Jurkat, Clone E6-1 (cell line): ENCODE results near the gene GJD3.

ENCODE experiments used
- DNase-seq: peaks from one replicate; pipeline ENCODE4 v3.0.0-alpha.2; 2011; ENCODE audit warnings: low read depth, low spot score
- H3K4me3 ChIP-seq: 2 replicates; pipeline ENCODE4 v1.5.1; 2011; ENCODE audit warnings: mild to moderate bottlenecking, low read length, control low read depth, moderate library complexity

Gene GJD3

GRCh38 chr17:40327735-40328385 is 36.7 kb downstream of the GJD3 start:
- no peak for DNase-seq
- H3K4me3 ChIP-seq, result no peak overlapping the region

GRCh38 chr17:40327244-40327729 is 37.2 kb downstream of the GJD3 start:
- no peak overlapping the region for H3K4me3 ChIP-seq
- DNase-seq, result no peak

GRCh38 chr17:40326832-40327199 is 37.7 kb downstream of the GJD3 start:
- DNase-seq, result no peak
- no peak overlapping the region for H3K4me3 ChIP-seq

DNA sequence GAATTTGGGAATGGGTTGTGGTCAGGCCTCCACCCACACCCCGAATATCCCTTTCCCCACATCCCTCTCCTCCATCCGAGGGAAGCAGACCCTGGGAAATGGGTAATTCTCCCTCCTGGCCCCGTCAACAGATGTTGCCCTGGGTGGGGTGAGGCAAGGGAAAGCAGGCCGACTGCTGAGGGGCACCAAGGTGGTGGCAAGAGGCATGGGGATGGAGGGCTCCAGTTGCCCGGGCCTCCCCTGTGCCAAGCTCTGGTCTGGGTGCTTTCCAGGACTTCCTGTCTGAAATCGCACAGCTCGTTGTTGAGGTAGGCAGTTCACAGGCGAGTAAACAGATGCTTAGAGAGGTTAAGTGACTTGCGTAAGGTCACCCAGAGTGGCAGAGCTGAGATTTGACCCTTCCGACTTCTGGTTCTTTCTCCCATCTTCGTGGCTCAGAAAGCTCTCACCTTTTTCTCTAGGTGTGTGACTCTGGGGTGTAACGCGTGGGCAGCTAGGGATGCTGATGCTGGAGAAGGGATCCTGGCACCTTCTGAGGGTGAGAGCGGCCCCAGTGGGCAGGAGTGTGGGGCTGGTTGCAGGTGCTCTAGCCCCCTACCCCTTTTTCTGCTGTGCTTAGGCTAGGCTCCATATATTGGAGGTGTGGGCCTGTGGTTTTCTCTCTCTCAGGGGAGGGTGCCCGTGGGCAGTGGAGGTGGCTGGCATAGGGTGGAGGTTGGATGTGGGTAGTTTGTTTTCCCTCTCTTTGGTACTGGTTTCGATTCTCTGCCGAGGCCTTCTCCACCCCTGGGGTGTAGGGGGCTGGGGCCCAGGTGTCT is 38.3 kb downstream of the GJD3 start:
- DNase-seq, result no peak
- no peak overlapping the region for H3K4me3 ChIP-seq

DNA sequence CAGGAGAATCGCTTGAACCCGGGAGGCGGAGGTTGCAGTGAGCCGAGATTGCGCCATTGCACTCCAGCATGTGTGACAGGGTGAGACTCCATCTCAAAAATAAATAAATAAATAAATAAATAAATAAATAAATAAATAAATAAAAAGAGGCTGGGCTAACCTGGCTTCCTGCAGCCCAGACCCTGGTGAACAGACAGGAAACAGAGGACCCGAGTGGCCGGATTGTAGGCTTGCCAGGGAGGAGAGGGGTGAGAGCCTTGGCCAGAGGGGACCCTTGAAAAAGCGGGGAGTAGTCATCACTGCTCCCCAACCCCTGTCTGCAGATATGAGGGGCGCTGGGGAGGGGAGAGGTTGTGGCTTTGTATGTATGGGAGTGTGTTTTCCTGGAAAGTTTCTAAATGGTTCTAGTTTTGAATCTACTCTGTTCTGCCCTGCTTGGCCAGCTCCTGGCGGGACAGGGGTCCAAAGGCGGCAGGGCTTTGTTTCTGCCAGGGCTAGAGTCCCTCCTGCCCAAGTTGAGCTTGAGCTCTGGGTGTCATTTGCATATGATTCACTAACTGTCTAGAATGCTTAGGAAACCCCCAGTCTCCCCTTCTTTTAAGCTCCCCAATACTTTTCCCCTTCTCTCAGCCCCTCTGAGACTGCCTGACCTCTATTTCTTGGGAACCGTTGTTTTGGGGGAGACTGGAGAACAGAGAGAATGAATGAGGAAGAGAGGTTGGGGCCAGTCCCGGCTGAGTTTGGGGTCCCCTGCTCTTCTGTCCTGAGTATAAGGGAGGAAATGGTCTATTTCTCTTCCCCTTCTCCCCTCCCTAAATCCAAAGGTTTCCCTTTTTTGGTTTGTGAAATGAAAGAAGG is 39.2 kb downstream of the GJD3 start:
- no peak for DNase-seq
- H3K4me3 ChIP-seq, result no peak overlapping the region

DNA sequence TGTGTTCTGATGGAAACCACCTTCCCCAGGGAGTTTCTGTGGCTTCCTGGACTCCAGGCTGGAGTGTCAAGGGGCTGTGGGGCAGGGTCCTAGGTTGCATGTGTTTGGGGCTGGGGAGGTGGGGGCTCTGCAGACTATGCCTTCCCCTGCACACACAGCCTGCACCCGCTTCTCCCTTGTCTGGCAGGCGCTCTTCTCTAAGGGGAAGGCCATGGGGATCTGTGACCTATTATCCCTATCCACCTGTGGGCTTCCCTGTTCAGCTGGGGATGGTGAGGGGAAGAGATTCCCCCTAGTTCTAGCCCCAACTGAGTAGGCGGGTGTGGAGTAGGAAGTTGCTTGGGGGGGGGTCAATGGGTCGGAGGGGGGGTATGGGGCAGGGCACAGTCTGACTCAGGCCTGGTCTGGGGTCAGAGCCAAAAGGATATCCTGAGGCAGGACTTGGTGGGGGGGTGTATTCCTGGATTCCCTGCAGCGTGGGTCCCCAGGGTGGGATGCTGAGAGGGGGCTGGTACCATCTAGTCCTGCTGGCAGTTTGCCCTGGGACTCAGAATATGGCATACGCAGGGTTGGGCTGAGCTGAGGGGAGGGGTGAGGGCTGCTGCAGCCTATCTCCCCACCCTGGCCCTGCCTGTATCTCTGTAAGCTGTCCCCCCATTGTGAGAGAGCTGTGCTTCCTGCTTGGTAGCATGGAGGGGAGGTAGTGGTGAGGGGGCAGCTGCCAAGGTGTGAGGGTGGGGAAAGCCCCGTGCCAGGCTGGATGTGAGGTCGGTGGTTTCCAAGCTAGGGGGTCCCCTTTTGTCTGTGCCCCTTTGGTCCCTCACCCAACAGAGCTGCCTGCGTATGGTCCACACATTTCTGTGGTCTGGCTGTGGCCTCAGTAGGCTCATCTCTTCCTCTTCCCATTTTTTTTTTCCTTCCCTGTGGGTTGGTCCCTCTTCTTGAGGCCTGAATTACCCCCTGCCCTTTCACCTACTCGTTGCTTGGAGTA is 40.9 kb downstream of the GJD3 start:
- peak overlapping the region; percentile 37 for H3K4me3 ChIP-seq
- no peak for DNase-seq

DNA sequence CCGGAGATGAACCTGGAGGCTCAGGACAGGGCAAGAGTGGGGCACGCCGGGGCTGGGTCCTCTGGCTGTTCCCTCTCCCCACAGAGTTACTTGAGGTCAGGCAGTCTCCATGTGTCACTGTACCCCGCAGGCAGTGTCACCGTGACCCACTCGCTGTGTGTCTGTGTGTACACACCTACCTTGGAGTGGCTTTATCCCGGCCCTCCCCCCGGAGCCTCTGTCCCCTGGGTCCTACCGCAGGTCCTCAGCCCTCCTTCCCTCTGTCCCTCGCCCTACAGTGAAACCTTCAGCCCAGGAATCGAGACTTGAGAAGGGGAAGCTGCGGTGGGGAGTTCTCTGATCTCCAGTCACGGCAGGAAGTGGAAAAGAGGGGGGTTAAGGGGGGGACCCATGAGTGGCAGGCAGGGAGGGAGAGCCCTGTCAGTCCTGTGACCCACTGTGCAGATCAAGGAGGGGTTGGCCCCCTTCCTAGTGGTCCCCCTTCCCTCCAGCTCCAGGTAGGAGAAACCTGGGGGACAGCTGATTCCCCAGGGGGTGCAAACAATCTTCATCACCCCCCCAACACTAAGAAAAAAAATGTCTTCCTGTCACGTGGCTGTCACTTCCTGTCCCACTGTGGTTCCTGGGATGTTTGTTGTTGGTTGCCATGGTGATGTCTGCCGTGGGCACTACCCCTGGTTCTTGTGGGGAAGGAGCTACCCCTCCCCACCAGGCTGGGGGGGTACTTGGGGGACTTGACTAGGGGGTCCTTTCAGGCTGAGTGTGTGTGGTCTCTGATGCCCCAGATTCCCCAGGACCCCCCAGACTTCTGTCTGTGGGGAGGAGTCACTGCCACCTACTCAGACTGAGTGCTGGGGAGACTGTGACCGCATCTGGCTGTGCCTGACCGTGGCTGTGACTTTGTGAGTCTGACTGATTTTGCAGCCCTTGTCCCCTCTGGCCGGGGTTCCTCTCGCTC is 41.9 kb downstream of the GJD3 start:
- peak; percentile 94 for DNase-seq
- H3K4me3 ChIP-seq, result peak overlapping the region; percentile 37

- no peak for DNase-seq
- peak overlapping the region; percentile 37 for H3K4me3 ChIP-seq
Observed at GRCh38 chr17:40321961-40322357, 42.6 kb downstream of the GJD3 start.

GRCh38 chr17:40321524-40321929 is 43.0 kb downstream of the GJD3 start:
- H3K4me3 ChIP-seq, result no peak overlapping the region
- DNase-seq, result no peak

DNA sequence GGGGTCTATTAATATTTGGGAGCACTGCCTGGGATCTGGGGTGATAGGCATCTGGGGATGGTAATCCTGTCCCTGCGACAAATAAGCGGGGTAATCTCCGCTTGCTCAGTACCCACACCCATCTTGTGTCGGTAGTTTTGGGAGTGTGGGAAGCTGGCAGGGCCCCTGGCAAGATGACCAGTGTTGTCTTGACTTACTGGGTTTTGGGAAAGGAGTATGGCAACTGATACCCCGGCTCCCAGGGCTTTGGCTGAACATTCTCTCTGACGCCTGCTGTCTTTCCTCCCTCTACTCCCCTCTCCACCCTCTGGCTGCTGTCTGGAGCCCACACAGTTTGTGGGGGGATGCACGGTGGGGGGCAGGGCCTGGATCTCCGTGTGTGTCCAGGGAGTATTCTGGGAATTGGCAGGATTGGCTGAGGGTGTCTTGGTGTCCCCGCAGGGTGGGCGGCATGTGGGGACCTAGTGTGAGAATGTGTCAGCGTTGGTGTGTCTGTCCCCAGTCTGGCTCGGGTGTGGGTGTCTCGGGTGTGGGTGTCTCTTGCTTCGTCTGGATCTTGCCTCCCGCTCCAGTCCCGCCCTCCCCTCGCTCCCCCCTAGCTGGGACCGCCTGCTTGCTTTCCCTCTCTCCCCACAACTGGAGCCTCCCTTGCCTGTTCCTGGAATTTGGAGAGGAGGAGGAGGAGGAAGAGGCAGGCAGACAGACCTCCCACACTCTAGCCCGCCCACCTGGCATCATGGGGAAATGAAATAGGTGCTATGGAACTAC is 43.6 kb downstream of the GJD3 start:
- DNase-seq, result no peak
- H3K4me3 ChIP-seq, result no peak overlapping the region

GRCh38 chr17:40319651-40320540 is 44.6 kb downstream of the GJD3 start:
- no peak overlapping the region for H3K4me3 ChIP-seq
- DNase-seq, result no peak

DNA sequence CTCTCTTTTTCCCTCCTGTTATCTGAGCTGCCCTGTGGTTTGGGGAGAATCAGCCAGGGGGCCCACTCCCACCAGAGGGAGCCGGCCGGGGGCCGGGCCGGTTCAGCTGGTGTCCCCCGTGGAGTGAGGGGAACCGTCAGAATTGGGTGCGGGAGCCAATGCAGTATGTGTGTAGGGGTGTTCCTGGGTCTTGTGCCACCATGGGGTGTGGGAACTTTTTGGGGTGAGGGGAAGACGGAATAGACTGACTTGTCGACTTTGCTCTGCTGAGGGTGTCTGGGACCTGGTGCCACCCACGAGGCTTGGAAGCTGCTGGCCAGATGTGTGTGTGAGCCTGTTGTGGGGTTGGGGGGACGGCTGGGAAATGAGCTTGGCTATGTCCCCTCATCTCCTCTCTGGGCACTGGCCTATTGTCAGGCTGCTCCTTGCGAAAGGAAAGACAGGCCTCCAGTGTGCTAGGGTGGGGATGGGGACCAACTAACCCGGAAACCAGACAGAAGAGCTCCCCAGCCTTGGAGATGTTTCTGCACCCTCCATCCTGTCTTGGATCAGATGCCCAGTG is 45.6 kb downstream of the GJD3 start:
- DNase-seq, result no peak
- H3K4me3 ChIP-seq, result peak overlapping the region; percentile 72

DNA sequence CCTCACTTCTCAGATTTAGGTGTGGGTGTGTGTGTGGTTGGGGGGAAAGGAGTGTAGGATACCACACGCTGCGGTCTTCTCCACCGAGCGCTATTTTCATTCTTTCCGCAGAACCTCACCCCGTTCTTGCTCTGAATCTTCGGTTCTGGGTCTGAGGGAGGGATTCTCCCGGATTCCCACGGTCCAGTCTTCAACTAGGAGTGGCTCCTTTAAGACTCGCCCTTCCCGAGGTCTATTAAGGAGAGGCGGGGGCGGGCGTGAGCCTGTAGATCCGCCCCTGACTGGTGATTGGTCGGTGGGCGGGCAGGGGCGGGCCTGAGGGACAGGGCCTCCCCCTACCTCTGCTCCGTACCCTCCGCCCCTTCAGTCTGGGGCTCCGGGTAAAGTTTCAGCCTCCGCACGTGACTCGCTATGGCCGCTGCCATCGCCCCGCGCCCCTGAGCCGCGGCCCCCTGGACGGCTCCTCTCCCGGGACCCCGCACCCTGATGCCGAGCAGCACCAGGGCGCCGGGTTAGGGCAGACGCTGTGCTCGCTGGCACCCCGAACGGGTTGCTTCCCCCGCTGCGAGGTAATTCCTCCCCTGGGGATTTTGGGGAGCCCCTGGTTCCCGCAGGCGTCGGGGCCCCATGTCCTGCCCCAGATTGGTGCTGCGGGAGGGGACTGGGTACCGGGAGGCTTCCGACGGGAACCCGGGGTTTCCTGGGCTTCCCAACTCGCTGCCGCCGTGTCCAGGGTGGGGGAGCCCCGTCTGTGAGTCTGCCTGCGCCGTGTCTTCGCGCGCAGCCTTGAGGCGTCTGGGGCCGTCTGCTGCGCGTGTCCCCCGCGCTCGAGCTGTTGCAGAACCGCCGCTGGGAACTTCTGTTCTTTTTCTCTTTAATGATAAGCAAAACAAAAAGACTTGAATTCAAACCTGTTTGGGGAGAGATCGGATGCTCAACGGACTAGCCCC is 46.4 kb downstream of the GJD3 start:
- H3K4me3 ChIP-seq, result peak overlapping the region; percentile 72
- peak; percentile 88 for DNase-seq

DNA sequence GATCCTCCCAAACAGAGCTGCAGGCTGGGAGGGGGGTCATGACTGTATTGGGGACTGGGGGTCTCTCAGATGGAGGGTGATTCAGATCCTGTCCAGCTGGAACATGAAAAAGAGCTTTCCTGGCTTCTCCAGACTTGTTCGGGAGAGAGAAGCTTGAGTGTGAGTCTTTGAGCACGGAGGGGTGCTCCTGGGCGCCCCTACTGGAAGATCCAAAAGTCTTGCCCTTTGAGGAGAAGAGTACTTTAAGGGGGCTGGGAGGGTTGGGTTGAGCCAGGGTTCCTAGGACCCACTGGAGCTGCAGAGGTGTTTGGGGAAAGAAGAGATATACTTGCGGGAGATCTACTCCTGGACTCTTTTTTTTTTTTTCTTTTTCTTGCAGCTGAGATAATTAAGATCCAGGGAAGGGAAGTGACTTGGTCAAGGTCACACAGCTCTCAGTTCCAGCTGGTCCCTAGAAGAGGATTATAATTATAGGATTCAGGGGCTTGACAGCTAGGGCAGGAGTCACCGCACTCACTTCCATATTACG is 47.1 kb downstream of the GJD3 start:
- peak overlapping the region; percentile 72 for H3K4me3 ChIP-seq
- DNase-seq, result no peak
